Measurements from ENCODE around the gene PREB.
"Not testable (repeated sequence)": the region's sequence is repeated elsewhere in the genome, so short reads cannot be mapped to it uniquely, and the experiment has no call there.

The PREB gene, protein sequence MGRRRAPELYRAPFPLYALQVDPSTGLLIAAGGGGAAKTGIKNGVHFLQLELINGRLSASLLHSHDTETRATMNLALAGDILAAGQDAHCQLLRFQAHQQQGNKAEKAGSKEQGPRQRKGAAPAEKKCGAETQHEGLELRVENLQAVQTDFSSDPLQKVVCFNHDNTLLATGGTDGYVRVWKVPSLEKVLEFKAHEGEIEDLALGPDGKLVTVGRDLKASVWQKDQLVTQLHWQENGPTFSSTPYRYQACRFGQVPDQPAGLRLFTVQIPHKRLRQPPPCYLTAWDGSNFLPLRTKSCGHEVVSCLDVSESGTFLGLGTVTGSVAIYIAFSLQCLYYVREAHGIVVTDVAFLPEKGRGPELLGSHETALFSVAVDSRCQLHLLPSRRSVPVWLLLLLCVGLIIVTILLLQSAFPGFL

DNA sequence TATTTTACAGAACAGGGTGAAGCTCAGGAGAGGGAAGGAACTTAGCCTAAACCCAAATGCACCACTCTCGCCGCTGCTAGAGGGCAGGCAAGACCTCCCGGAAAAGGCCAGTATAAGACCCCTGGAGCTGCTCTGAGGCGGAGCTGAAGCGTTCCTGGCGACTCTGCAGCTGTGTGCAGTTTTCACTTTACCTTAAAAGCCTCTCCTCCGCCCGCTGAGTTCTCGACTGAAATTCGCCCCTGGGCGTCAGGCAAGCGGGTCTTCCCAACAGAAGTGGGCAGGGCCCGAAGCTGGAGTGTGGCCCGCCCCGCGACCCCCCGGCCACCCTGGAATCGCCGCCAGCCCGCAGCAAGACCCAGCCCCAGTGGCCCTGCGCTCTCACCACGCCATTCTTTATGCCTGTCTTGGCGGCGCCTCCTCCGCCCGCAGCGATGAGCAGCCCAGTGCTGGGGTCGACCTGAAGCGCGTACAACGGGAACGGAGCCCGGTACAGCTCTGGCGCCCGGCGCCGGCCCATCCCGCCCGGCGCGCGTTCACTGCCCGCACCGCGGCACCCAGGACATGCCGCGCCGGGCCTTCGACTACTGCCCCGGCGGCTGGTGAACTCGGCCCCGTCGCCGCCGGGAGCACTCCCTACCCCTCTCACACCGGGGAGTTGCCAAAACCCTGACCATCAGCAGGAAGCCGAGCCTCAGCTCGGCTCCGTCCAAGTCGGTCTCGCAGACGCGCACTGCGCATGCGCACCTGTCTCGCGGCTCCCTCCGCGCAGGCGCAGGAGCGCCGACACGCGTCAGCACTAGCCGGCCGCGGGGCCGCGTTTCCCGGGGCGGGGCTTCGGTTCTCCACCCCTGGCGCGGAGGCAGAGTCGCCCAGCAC is at the start of gene PREB:
PREB (minus strand) TSS at position 732 of the 876 bp plus-strand sequence; CDS start at position 517, 215 bp downstream.
- DNase-seq (ENCODE audit: low read depth, low spot score): peak; percentile 91

DNA sequence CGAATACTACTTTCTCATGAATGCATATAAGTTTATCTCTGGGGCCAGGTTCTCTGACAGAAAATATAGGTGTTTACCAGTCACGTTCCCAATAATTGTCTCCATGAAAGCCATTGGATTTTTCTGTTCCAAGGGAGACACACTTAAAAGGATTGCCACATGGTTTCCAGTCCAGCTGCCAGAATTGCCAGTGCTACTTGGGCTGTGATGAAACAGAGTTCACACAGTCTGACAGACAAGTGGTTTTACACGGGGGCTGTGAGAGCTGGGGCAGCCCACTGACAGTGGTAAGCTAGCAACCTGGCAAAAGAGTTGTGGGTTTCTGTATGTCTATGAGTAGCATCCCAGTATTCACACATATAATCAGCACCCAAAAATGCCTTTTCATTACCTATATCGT is 49.7 kb upstream of the PREB start:
- DNase-seq (ENCODE audit: low read depth, low spot score): no peak

DNA sequence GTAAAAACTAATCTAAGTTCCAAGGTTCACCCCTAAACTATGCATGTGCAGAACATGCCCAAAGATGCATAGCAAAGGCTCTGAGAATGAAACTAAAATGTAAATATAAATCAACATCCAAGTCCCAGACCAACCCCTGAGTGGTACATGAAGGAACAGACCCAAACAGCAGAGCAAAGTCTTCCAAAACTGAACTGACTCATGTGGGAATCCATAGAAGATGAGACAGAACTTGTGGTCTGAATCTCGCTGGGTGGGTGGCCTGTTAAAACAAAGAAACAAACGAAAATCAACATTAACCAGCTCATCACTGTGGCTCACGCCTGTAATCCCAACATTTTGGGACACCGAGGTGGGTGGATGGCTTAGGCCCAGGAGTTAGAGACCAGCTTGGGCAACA is 47.9 kb upstream of the PREB start:
- DNase-seq (ENCODE audit: low read depth, low spot score): no peak

DNA sequence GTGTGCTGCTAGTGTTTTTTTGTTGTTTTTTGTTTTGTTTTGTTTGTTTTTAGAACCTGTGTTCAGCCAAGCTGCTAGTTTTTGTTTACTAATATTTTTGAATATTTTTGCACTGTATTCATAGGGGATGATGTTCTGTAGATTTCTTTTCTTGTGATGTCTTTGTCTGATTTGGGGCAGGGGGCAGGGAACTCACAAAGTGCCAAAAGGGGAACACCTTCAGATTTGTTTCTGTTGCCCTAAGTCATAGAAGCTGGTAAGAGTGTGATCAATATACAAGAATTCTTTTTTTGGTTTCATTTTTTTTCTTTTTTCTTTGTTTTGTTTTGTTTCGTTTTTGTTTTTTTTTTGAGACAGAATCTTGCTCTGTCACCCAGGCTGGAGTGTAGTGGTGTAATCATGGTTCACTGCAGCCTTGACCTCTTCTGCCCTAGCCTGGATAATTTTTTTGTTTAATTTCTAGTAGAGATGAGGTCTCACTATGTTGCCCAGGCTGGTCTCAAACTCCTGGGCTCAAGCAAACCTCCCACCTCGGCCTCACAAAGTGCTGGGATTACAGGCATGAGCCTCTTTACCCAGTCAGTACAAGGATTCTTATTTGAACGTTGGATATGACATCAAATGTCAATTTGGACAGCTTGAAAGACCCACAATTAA is 45.0 kb upstream of the PREB start:
- no peak for DNase-seq (ENCODE audit: low read depth, low spot score)

DNA sequence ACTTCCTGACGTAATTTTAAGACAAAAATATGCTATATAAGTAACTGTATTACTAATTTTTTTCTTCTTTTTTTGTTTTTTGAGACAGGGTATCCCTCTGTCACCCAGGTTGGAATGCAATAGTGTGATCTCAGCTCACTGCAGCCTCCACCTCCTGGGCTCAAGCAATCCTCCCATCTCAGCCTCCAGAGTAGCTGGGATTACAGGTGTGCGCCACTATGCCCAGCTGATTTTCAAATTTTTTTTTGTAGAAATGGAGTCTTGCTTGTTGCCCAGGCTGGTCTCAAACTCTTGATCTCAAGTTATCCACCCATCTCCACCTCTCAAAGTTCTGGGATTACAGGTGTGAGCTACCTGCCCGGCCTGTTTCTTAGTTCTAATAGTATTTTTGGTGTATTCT is 44.0 kb upstream of the PREB start:
- DNase-seq (ENCODE audit: low read depth, low spot score): no peak

DNA sequence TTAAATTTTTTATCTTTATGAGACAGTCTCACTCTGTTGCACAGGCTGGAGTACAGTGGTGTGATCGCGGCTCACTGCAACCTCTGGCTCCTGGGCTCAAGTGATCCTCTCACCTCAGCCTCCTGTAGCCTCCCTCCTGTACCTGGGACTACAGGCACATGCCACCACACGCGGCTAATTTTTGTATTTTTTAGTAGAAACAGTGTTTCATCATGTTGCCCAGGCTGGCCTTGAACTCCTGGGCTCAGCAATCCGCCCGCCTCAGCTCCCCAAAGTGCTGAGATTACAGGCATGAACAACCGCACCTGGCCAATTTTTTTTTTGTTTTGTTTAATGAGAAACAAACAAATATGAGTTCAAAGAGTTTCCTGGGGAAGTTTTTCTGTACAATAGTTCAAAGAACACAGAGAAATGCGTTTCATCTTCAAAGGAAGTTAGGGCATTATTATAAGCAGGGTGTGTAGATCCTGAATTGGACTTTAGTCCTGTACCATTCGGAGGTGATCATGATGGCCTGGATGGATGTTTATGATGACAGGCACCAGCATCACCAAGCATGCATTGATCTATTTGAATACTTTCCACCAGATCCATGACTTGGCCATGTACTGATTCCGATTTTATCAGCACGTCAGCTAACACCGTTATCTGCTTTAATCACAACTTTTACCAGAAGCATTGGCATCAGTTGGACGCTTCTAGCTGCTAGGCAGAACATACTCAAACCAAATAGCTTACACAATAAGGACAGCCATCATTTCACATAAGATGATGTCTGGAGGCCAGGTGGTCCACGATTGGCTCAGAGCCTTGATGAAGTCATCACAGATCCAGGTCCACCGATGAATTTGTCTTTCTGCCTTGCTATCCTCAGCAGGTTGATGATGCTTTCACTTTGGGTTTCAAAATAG is 43.3 kb upstream of the PREB start:
- no peak for DNase-seq (ENCODE audit: low read depth, low spot score)

DNA sequence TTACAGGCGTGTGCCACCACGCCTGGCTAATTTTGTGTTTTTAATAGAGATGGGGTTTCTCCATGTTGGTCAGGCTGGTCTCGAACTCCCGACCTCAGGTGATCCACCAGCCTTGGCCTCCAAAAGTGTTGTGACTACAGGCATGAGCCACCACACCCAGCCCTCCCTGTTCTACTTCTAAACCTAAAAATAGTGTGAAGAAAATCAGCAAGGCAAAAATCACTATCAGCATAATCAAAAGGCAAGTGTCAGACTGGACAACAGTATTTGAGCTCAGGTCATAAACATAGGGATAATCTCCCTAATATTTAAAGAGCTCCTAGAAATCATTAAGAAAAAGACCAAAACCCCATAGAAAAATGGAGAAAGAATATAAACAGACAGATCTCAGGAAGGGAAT is 41.3 kb upstream of the PREB start:
- not testable (repeated sequence) for DNase-seq (ENCODE audit: low read depth, low spot score)

DNA sequence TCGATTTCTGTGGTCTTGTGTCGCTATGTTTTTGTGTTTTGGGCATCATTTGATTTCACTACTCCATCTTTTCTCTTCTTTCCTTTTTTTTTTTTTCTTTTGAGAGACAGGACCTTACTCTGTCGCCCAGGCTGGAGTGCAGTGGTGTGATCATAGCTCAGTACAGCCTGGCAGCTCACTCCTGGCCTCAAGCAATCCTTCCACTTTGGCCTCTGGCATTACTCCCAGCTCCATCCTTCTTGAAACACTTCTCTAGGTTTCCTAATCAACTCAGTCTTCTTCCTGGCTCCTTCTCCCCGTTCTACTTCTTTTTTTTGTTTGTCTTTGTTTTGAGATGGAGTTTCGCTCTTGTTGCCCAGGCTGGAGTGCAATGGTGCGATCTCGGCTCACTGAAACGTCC is 40.9 kb upstream of the PREB start:
- DNase-seq (ENCODE audit: low read depth, low spot score): no peak

DNA sequence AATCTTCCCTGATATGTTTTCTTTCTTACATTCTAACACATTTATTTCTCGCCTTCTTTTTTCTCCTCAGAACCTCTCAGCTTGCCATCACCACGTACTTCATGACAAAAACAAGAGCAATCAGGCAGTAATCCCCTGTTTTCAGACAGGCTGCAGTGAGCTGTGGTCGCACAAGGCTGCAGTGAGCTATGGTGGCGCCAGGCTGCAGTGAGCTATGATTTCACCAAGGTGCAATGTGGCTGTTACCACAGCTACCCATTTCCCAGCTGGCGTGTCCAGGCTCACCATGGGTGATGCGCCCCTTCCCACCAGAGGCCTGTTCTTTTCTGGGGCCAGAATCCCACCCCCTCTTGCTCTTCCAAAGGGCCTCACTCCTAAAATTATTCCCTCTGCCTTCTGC is 40.2 kb upstream of the PREB start:
- DNase-seq (ENCODE audit: low read depth, low spot score): no peak

DNA sequence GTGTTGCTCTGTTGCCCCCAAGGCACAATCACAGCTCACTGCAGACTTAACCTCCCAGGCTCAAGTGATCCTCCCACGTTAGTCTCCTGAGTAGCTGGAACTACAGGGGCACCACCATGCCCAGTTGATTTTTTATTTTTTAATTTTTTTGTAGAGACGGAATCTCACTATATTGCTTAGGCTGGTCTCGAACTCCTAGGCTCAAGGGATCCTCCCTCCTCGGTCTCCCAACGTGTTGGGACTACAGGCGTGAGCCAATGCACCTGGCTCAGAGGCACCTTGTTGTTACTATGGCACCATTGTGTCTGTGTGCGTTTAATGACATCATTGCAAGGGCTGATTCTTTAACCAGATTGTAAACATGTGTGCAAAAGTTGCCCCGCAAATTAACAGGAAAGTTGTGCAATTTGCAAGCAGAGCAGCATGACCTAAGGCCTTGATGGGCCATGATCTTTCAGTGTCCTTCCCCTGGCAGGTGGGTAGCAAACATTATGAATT is 37.0 kb upstream of the PREB start:
- no peak for DNase-seq (ENCODE audit: low read depth, low spot score)

DNA sequence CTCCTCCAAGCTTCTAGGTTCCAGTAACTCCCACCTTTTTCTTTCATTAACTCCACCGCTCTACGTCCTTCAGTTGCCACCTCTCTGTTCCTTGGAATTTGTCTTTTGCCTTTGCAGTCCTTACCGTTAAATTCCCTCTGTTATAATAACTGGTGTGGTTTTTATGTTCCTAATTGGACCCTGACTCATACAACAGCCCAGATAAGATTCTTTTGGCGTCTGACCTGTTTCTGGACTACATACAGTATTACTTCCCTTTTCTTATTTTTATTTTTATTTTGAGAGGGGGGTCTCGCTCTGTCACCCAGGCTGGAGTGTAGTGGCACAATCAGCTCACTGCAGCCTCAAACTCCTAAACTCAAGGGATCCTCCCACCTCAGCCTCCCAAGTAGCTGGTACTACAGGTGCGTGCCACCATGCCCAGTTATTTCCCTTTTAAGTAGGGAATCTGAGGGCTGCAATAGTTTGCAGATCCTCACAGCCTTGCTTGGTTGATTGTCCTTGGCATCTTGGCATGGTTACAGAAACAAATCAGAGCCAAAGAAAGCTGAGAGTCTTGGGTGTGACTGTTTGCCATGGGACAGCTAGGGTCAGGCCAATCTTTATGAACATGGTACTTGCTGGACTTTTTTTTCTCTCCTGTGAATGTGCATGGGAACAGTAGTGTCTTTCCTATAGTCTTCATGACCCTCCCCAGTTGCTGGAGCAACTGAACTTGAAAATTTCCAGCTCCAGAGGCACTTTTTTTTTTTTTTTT is 36.3 kb upstream of the PREB start:
- no peak for DNase-seq (ENCODE audit: low read depth, low spot score)

DNA sequence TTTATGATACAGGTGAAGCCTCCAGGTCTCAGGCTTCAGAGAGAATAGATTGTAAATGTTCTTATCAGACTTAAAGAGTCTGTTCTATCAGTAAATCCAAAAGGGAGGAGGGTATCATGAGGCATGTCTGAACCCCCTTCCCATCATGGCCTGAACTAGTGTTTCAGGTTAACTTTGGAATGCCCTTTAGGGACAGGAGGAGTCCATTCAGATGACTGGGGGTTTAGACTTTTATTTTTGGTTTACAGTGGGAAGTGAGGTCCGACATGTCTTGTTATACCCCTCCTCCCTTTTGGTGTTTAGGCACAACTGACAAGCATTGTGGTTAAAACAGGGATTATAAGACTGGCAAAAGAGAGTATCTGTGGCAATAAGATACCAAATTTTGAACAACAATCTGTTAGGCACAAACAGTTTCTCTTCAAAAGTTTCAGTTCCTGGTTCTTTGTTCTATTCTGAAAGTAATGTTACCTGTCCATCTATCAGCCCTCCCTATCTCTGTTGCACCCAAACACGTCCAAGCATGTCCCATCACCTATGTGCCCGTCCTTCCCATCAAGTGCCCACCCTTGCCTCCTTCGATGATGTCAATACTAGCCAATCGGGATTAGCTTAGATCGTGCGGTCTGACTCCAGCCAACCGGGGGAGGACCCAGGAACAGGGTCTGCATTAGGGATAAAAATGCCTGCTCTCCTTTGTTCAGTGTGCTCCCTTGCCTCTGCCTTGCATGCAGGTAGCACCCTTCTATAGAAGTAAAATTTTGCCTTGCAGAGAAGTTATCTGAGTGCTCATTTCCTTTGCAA is 30.7 kb upstream of the PREB start:
- no peak for DNase-seq (ENCODE audit: low read depth, low spot score)

DNA sequence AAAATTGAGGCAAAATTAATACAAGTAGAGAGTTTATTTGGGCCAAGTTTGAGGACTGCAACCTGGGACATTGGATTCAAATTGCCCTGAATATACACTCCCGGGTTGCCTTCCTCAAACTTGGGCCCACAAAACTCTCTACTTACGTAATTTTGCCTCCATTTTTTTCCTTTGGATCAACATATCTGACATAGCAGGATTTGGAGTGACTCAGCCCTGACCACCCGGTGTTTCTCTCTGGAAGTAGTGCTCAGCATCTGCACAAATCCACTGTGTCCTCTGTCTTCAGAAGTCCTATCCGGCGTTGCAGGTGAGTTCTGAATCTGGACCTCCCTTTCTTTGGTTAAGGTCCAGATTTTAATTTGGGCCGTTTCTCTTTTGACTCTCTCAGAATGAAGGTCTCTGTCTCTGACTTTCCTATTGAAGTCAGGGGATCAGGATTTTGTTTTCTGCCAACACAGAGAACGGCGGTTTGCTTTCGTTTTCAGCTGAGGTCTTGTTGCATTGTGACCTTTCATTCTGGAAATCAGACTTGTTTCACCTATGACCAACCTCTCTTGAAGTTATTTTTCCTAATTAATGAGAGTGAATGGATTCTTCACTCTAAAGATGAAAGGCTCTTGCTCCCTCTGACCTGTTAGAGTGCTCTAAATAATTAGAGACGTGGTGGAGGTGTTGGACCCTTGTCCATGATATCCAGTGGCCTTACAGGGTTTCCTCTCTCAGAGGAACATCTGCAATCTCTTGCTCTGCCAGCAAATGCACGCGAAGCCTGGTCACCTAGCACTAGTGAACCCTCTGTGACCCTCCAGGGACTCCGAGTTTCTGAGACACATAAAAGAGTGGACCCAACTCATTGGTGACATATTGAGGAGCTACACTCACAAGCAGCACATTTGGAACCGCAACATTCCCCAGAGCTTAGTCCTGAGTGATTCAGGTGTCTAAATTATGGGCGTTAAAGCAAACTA is 28.0 kb upstream of the PREB start:
- DNase-seq (ENCODE audit: low read depth, low spot score): no peak

DNA sequence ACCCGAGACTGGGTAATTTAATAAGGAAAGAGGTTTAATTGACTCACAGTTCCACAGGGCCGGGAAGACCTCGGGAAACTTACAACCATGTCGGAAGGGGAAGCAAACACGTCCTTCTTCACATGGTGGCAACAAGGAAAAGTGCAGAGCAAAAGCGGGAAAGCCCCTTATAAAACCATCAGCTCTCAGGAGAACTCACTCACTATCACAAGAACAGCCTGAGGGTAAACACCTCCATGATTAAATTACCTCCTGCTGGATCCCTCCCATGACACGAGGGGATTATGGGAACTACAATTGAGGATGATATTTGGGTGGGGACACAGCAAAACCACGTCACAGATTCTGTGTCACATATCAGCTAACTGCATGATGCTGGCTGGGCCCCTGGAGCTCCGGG is 25.8 kb upstream of the PREB start:
- no peak for DNase-seq (ENCODE audit: low read depth, low spot score)

DNA sequence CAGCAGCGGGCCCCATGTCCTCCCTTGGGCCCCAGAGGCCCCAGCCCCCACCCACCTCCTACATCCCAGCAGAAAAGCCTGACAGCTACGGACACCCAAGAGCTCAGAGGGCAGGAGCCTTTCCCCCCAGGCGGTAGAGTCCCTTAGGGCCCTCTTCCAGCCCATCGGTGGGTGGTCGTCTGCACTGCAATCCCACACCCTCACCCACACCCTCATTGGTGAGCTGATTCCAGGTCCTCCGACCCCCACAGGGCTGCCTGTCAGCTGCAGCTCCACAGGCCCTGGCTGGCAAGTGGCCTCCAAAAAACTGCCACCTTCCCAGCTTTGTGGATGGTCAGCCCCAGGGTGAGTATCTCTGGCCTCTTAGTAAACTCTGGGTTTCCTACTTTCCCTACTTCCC is 24.8 kb upstream of the PREB start:
- no peak for DNase-seq (ENCODE audit: low read depth, low spot score)

DNA sequence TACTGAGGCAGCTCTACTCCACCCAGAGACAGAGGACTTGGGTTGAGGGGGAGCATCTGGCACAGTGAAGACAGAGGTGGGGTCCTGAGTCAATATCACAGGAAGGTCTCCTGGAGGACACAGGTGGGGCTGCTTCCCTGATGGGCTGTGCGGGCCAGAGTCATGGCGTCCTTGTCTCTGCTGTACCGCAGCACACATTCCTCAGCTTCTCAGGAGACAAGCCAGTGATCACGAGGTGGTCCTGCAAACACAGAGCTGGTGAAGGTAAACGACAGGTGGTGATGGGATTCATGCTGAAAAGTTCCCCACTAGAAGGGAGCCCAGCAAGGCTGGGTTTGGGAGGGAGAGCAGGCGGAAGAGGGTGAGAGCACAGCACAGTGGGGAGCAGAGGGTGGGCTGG is 24.0 kb upstream of the PREB start:
- DNase-seq (ENCODE audit: low read depth, low spot score): no peak

DNA sequence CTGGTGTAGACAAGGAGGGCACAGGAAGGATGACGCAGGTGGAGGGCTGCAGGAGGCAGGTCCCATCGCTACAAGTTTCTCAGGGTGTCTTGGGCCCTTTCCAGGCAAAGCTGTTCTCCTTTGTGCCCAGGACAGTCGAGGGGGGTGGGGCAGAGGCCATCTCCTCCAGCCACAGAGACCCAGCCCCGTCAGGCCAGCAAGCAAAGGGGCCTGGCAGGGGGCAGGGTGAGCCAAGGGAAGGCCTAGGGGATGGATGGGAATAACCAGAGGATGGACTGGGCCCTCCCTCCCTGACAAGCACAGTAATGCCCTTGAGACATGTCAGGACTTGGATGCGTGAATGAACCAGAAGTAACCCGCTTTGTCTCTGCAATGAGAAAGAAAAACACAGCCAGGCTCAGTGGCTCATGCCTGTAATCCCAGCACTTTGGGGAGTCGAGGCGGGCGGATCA is 20.7 kb upstream of the PREB start:
- DNase-seq (ENCODE audit: low read depth, low spot score): no peak

DNA sequence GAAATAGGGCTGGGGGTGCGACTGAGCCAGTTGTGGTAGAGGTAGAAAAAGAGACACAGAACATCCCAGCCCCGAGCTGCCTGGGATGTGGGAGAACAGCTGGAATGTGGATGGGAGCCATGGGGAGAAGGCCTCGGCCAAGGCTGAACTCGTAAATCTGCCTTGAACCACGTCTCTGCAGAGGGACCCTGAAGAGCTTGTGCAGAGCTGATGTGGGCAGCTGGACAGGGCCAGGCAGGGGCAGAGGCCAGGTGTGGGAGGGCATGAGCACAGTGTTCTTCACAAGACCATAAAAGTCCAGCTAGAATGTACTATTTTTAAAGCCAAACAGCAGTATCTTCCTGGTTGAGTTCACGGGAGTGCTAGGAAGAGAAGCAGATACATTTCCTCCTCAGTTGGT is 20.1 kb upstream of the PREB start:
- no peak for DNase-seq (ENCODE audit: low read depth, low spot score)

All from brain pericyte (primary cell).